Small intestine (tissue), 7 donors: ENCODE measurements around the gene ZBED4. TPM values are rescaled to one million over a fixed set of nuclear protein-coding genes. Genes with fewer than 3 reads are reported as not detected.

Experiments
- DNase-seq, 2 donors: peaks; one replicate each; pipeline versions ENCODE4 v3.0.0 to v3.0.0-alpha.2; 2013
- FAIRE-seq: peaks from 2 replicates; lab custom pipeline; 2012; peaks lifted over from hg19 to GRCh38; lab: Jason Lieb, UNC
- H3K27ac ChIP-seq, 3 donors: one replicate each; pipeline ENCODE4 v1.5.1; 2013; ENCODE audit warnings: low read length in 2 of 3, mild to moderate bottlenecking in 2 of 3, control low read depth in 1 of 3, inconsistent platforms in 1 of 3, low read depth in 1 of 3, moderate library complexity in 1 of 3
- H3K27me3 ChIP-seq, 3 donors: one replicate each; pipeline ENCODE4 v1.6.1; 2013; ENCODE audit warnings: low read length in 3 of 3, inconsistent platforms in 1 of 3; ENCODE audit not compliant: control insufficient read depth in 3 of 3, insufficient read depth in 3 of 3
- H3K36me3 ChIP-seq, 3 donors: one replicate each; pipeline ENCODE4 v1.6.1; 2013; ENCODE audit warnings: low read length in 3 of 3, inconsistent platforms in 1 of 3, low read depth in 1 of 3, mild to moderate bottlenecking in 1 of 3, moderate library complexity in 1 of 3; ENCODE audit not compliant: control insufficient read depth in 3 of 3, insufficient read depth in 2 of 3
- H3K4me1 ChIP-seq, 3 donors: one replicate each; pipeline ENCODE4 v1.6.1; 2013; ENCODE audit warnings: low read length in 2 of 3, inconsistent platforms in 1 of 3, low read depth in 1 of 3, mild to moderate bottlenecking in 1 of 3, moderate library complexity in 1 of 3; ENCODE audit not compliant: control insufficient read depth in 3 of 3, insufficient read depth in 2 of 3
- H3K4me3 ChIP-seq, 3 donors: one replicate each; pipeline ENCODE4 v1.5.1; 2013; ENCODE audit warnings: low read length in 3 of 3, control low read depth in 1 of 3, inconsistent platforms in 1 of 3, low read depth in 1 of 3, mild to moderate bottlenecking in 1 of 3, moderate library complexity in 1 of 3
- H3K9me3 ChIP-seq, 2 donors: one replicate each; pipeline ENCODE4 v1.6.1; 2013; ENCODE audit warnings: low read depth in 1 of 2, low read length in 1 of 2; ENCODE audit not compliant: control insufficient read depth in 2 of 2, insufficient read depth in 1 of 2
- WGBS, 3 donors: extraction: QIAGEN DNeasy Blood & Tissue Kit; methylation state at CpG; one replicate each; pipeline ENCODE4 v1.1.7; 2013; 5-methylcytosine and 5-hydroxymethylcytosine counted together
- polyA plus RNA-seq, 4 donors: library from polyadenylated mRNA; stranded (reverse) in 3 of 4; unstranded in 1 of 4; fragments of 200-250 nt in 3 of 4; fragments of 120-200 nt in 1 of 4; gene quantifications; one replicate each; pipeline versions ENCODE4 v1.2.1 to v1.2.3, GENCODE V29; 2013
- donor health status: healthy with polysubstance abuse.
- donor health status: control.
- donor health status: control.
- donor health status: Bipolar disorder and iron deficiency.
- donor health status: healthy.

ZBED4 gene
- polyA plus RNA-seq, 4 donors = 3.2 to 12.4 (median 5.6) TPM

DNA sequence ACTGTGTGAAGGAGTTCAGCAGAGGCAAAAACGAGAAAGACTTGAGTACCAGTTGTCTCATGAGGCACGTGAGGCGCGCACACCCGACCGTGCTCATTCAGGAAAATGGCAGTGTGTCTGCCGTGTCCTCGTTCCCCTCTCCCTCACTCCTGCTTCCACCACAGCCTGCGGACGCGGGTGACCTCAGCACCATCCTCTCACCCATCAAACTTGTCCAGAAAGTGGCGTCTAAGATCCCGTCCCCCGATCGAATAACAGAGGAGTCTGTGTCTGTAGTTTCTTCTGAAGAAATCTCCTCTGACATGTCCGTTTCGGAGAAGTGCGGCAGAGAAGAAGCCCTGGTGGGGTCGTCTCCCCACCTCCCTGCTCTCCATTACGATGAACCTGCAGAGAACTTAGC lies 30.4 kb downstream of the ZBED4 start:
- no peak for FAIRE-seq
- H3K9me3 ChIP-seq = peaks cover 0 to 73% of the 10 kb centered on the region in 2 donors
- 96 to 97% (median 97%) methylated on average over 20 of the region's 20 CpGs for WGBS, 3 donors

DNA sequence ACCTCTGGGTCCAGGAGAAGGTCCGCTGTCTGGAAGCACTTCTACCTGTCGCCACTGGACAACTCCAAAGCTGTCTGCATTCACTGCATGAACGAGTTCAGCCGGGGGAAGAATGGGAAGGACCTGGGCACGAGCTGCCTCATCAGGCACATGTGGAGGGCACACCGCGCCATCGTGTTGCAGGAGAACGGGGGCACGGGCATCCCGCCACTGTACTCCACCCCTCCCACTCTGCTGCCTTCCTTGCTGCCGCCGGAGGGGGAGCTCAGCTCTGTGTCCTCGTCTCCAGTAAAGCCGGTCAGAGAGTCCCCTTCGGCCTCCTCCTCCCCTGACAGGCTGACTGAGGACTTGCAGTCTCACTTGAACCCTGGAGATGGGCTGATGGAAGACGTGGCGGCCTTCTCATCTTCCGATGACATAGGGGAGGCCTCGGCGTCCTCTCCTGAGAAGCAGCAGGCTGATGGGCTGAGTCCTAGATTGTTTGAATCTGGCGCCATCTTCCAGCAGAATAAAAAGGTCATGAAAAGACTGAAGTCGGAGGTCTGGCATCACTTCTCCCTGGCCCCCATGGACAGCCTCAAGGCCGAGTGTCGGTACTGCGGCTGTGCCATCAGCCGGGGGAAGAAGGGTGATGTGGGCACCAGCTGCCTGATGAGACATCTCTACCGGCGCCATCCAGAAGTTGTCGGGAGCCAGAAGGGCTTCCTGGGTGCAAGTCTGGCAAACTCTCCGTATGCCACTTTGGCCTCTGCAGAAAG lies 31.0 kb downstream of the ZBED4 start:
- no peak overlapping the region for H3K27ac ChIP-seq
- DNase-seq (no peak), FAIRE-seq (no peak)
- no peak overlapping the region for H3K4me3 ChIP-seq
- H3K27me3 ChIP-seq = no peaks in the 10 kb centered on the region
- H3K4me1 ChIP-seq = peaks cover 0 to 2% (median 0%) of the 10 kb centered on the region in 3 donors
- 93 to 95% (median 94%) methylated on average over 31 of the region's 31 CpGs for WGBS, 3 donors
- peaks cover 15 to 59% (median 17%) of the 10 kb centered on the region in 3 donors for H3K36me3 ChIP-seq
- H3K9me3 ChIP-seq = peaks cover 0 to 77% of the 10 kb centered on the region in 2 donors

More for the DNA sequence above, 30.4 kb downstream of the ZBED4 start:
- Histone ChIP-seq H3K36me3 (peaks cover 11 to 55% (median 17%) of the 10 kb centered on the region in 3 donors), H3K27ac (no peak overlapping the region), H3K4me1 (peaks cover 0 to 2% (median 0%) of the 10 kb centered on the region in 3 donors), H3K27me3 (no peaks in the 10 kb centered on the region), H3K4me3 (no peak overlapping the region)
- DNase-seq = no peak

DNA sequence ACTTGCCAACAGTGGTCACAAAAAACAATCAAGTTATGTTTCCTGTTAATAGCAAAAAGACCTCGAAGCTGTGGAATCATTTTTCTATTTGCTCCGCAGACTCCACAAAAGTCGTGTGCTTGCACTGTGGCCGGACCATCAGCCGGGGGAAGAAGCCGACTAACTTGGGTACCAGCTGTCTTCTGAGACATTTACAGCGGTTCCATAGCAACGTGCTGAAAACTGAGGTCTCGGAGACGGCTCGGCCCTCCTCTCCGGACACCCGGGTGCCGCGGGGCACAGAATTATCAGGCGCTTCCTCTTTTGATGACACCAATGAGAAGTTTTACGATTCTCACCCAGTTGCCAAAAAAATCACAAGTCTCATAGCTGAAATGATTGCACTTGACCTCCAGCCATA lies 31.6 kb downstream of the ZBED4 start:
- peaks cover 0 to 79% of the 10 kb centered on the region in 2 donors for H3K9me3 ChIP-seq
- no peak overlapping the region for H3K4me3 ChIP-seq
- DNase-seq (no peak), FAIRE-seq (no peak)
- H3K27ac ChIP-seq = no peak overlapping the region
- no peaks in the 10 kb centered on the region for H3K27me3 ChIP-seq
- H3K4me1 ChIP-seq = peaks cover 0 to under 1% (median 0%) of the 10 kb centered on the region in 3 donors
- peaks cover 15 to 57% (median 17%) of the 10 kb centered on the region in 3 donors for H3K36me3 ChIP-seq
- 97 to 99% (median 97%) methylated on average over 17 of the region's 17 CpGs for WGBS, 3 donors

DNA sequence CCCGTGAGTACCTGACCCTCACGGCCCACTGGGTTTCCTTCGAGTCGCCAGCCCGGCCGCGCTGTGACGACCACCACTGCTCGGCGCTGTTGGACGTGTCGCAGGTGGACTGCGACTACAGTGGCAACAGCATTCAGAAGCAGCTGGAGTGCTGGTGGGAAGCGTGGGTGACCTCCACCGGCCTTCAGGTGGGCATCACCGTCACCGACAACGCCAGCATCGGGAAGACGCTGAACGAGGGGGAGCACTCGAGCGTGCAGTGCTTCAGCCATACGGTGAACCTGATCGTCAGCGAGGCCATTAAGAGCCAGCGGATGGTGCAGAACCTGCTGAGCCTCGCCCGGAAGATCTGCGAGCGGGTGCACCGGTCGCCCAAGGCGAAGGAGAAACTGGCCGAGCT lies 32.2 kb downstream of the ZBED4 start:
- WGBS, 3 donors = 97 to 99% (median 98%) methylated on average over 35 of the region's 35 CpGs
- Histone ChIP-seq H3K4me3 (no peak overlapping the region), H3K4me1 (no peaks in the 10 kb centered on the region), H3K27ac (no peak overlapping the region), H3K27me3 (no peaks in the 10 kb centered on the region), H3K9me3 (peaks cover 0 to 82% of the 10 kb centered on the region in 2 donors), H3K36me3 (peaks cover 15 to 56% (median 17%) of the 10 kb centered on the region in 3 donors)
- FAIRE-seq (no peak), DNase-seq (no peak)

DNA sequence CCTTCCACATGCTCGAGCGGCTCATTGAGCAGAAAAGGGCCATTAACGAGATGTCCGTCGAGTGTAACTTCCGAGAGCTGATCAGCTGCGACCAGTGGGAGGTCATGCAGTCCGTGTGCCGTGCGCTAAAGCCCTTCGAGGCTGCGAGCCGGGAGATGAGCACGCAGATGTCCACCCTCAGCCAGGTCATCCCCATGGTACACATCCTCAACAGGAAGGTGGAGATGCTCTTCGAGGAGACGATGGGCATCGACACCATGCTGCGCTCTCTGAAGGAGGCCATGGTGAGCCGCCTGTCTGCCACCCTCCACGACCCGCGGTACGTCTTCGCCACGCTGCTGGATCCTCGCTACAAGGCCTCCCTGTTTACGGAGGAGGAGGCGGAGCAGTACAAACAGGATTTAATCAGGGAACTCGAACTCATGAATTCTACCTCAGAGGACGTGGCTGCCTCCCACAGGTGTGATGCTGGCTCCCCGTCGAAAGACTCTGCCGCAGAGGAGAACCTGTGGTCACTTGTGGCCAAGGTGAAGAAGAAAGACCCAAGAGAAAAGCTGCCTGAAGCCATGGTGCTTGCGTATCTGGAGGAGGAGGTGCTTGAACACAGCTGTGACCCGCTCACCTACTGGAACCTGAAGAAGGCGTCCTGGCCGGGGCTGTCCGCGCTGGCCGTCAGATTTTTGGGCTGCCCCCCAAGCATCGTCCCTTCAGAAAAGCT lies 32.9 kb downstream of the ZBED4 start:
- FAIRE-seq = no peak
- 96 to 98% (median 97%) methylated on average over 41 of the region's 41 CpGs for WGBS, 3 donors
- Histone ChIP-seq H3K27me3 (no peaks in the 10 kb centered on the region), H3K36me3 (peaks cover 15 to 53% (median 17%) of the 10 kb centered on the region in 3 donors), H3K4me3 (no peak overlapping the region), H3K4me1 (no peaks in the 10 kb centered on the region), H3K27ac (no peak overlapping the region), H3K9me3 (peaks cover 0 to 80% of the 10 kb centered on the region in 2 donors)
- DNase-seq = no peak

DNA sequence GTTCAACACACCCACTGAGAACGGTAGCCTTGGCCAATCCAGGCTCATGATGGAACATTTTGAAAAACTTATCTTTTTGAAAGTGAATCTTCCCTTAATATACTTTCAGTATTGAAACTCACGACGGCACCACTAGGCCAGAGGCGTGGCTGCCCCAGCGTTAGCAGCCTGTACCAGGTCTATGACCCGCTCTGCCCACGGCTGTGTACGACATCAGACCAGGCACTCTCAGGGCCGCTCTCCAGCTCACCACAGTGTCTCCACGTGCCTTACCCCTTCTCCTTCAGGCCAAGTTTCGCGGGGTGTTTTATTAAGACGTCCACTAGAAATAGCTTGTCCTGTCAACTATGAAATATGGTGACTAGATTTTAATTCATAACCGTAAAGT lies 33.4 kb downstream of the ZBED4 start:
- Histone ChIP-seq H3K4me3 (no peak overlapping the region), H3K4me1 (no peaks in the 10 kb centered on the region), H3K27ac (no peak overlapping the region), H3K27me3 (no peaks in the 10 kb centered on the region), H3K9me3 (peaks cover 0 to 74% of the 10 kb centered on the region in 2 donors), H3K36me3 (peaks cover 15 to 51% (median 15%) of the 10 kb centered on the region in 3 donors)
- WGBS, 3 donors = 94 to 97% (median 95%) methylated on average over 14 of the region's 14 CpGs
- FAIRE-seq (no peak), DNase-seq (no peak)

DNA sequence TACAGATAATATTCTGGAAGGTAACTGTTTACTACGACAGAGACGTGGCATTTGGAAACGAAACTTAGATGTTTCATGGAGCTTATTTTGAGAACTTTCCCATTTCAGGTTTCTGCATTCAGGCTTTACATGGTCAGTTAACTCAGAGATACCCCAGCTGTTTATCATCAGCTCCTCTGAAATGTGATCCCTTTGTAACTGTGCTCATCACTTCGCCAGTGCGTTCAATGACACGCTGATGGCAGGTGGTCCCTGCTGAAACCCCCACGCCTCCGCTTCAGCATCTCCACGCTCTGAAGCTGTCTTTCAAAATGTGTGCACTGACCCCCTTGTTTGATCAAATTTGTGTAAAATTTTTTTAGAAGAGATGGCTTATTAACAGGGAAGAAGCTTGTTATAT lies 34.1 kb downstream of the ZBED4 start:
- Histone ChIP-seq H3K4me3 (no peak overlapping the region), H3K4me1 (no peaks in the 10 kb centered on the region), H3K27me3 (no peaks in the 10 kb centered on the region), H3K9me3 (peaks cover 0 to 71% of the 10 kb centered on the region in 2 donors), H3K27ac (no peak overlapping the region), H3K36me3 (peaks cover 15 to 54% (median 15%) of the 10 kb centered on the region in 3 donors)
- DNase-seq (no peak), FAIRE-seq (no peak)
- WGBS, 3 donors = 96 to 99% (median 97%) methylated on average over 9 of the region's 9 CpGs

DNA sequence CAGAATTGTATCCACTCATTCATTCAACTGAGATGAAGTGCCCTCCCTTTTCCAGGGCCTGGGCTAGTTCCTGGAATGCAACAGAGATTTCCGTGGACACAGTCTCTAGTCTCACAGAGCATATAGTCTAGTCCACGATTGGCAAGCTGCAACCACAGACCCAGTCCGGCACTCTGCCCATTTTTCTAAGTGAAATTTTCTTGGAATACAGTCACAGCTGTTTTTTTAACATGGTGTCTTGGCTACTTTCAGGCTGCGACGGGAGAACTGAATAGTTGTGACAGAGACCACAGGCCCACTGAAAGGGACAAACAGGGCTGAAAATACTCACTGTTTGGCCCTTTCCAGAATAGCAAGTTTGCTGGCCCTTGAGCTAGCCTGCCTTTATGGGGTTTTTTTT lies 35.4 kb downstream of the ZBED4 start:
- H3K27ac ChIP-seq = no peak overlapping the region
- FAIRE-seq = no peak
- H3K9me3 ChIP-seq = peaks cover 0 to 63% of the 10 kb centered on the region in 2 donors
- WGBS, 3 donors = 91 to 99% (median 96%) methylated on average over 5 of the region's 5 CpGs
- no peaks in the 10 kb centered on the region for H3K27me3 ChIP-seq
- no peak for DNase-seq
- H3K4me1 ChIP-seq = no peaks in the 10 kb centered on the region
- no peak overlapping the region for H3K4me3 ChIP-seq
- peaks cover 11 to 49% (median 15%) of the 10 kb centered on the region in 3 donors for H3K36me3 ChIP-seq
